Inferior parietal cortex (tissue), 1 donor: ENCODE data around the gene MFNG.
A peak's percentile ranks its signal among the peaks of the same experiment; 100 is the strongest.
"Not testable (repeated sequence)": the region's sequence is repeated elsewhere in the genome, so short reads cannot be mapped to it uniquely, and the experiment has no call there.

Source experiments
- DNase-seq: peaks from one replicate; pipeline ENCODE4 v3.0.0-alpha.2; 2016; ENCODE audit errors: extremely low spot score

MFNG gene

GRCh38 chr22:37473437-37473946 is 12.7 kb downstream of the MFNG start:
- DNase-seq, result no peak

GRCh38 chr22:37472418-37473006 is 13.7 kb downstream of the MFNG start:
- no peak for DNase-seq

GRCh38 chr22:37471727-37472417 is 14.3 kb downstream of the MFNG start:
- DNase-seq, result no peak

GRCh38 chr22:37470087-37470445 is 16.1 kb downstream of the MFNG start:
- no peak for DNase-seq

GRCh38 chr22:37469416-37470086 is 16.6 kb downstream of the MFNG start:
- DNase-seq, result no peak

GRCh38 chr22:37468201-37468695 is 17.9 kb downstream of the MFNG start:
- not testable (repeated sequence) for DNase-seq

- no peak for DNase-seq
Measured at GRCh38 chr22:37467391-37467955, 18.7 kb downstream of the MFNG start.

GRCh38 chr22:37464181-37464580 is 22.0 kb downstream of the MFNG start:
- no peak for DNase-seq

- no peak for DNase-seq
Measured at GRCh38 chr22:37462983-37463382, 23.2 kb downstream of the MFNG start.

GRCh38 chr22:37462436-37462835 is 23.7 kb downstream of the MFNG start:
- DNase-seq, result no peak

GRCh38 chr22:37461961-37462360 is 24.2 kb downstream of the MFNG start:
- DNase-seq, result no peak

- DNase-seq, result no peak
Measured at GRCh38 chr22:37460684-37461083, 25.5 kb downstream of the MFNG start.

- DNase-seq, result no peak
Measured at GRCh38 chr22:37459206-37459605, 27.0 kb downstream of the MFNG start.

- DNase-seq, result peak; percentile 73
Measured at GRCh38 chr22:37457093-37457893, 28.9 kb downstream of the MFNG start.

GRCh38 chr22:37456346-37456745 is 29.8 kb downstream of the MFNG start:
- no peak for DNase-seq

- DNase-seq, result no peak
Measured at GRCh38 chr22:37455896-37456295, 30.3 kb downstream of the MFNG start.

- DNase-seq, result no peak
Measured at GRCh38 chr22:37454857-37455686, 31.1 kb downstream of the MFNG start.

GRCh38 chr22:37453696-37454095 is 32.5 kb downstream of the MFNG start:
- DNase-seq, result no peak

- no peak for DNase-seq
Measured at GRCh38 chr22:37451218-37451617, 35.0 kb downstream of the MFNG start.

GRCh38 chr22:37449331-37450001 is 36.7 kb downstream of the MFNG start:
- no peak for DNase-seq
